Medulla oblongata (tissue), 1 donor: ENCODE data around the gene RAPH1.

Source experiments
- DNase-seq: peaks from one replicate; pipeline ENCODE4 v3.0.0-alpha.2; 2015; ENCODE audit errors: extremely low spot score

The RAPH1 gene

GRCh38 chr2:203535078-203535783 lies at the start of gene RAPH1:
RAPH1 (minus strand) TSS chr2:203535301; CDS start chr2:203495353, 39,948 bp downstream.
- DNase-seq, result peak; percentile 72

GRCh38 chr2:203584784-203585183 lies 49.7 kb upstream of the RAPH1 start:
- DNase-seq, result no peak

GRCh38 chr2:203583701-203584100 lies 48.6 kb upstream of the RAPH1 start:
- no peak for DNase-seq

- DNase-seq, result no peak
These were observed 48.1 kb upstream of the RAPH1 start for GRCh38 chr2:203583084-203583695.

GRCh38 chr2:203582468-203582867 lies 47.4 kb upstream of the RAPH1 start:
- no peak for DNase-seq

- peak; percentile 53 for DNase-seq
These were observed 45.7 kb upstream of the RAPH1 start for GRCh38 chr2:203580844-203581243.

GRCh38 chr2:203579730-203580129 lies 44.6 kb upstream of the RAPH1 start:
- no peak for DNase-seq

- DNase-seq, result no peak
These were observed 43.9 kb upstream of the RAPH1 start for GRCh38 chr2:203578759-203579643.

GRCh38 chr2:203574824-203575223 lies 39.7 kb upstream of the RAPH1 start:
- no peak for DNase-seq

- no peak for DNase-seq
These were observed 37.2 kb upstream of the RAPH1 start for GRCh38 chr2:203572316-203572715.

- no peak for DNase-seq
These were observed 34.7 kb upstream of the RAPH1 start for GRCh38 chr2:203569677-203570316.

GRCh38 chr2:203567691-203568090 lies 32.6 kb upstream of the RAPH1 start:
- DNase-seq, result no peak

GRCh38 chr2:203566161-203566560 lies 31.1 kb upstream of the RAPH1 start:
- no peak for DNase-seq

GRCh38 chr2:203565076-203565475 lies 30.0 kb upstream of the RAPH1 start:
- DNase-seq, result no peak

GRCh38 chr2:203562268-203562667 lies 27.2 kb upstream of the RAPH1 start:
- DNase-seq, result no peak

GRCh38 chr2:203559641-203560040 lies 24.5 kb upstream of the RAPH1 start:
- no peak for DNase-seq

GRCh38 chr2:203553784-203554183 lies 18.7 kb upstream of the RAPH1 start:
- DNase-seq, result no peak

GRCh38 chr2:203551778-203552177 lies 16.7 kb upstream of the RAPH1 start:
- peak; percentile 23 for DNase-seq

- DNase-seq, result peak; percentile 16
These were observed 15.2 kb upstream of the RAPH1 start for GRCh38 chr2:203550266-203550665.

- no peak for DNase-seq
These were observed 14.3 kb upstream of the RAPH1 start for GRCh38 chr2:203549406-203549805.

- no peak for DNase-seq
These were observed 13.8 kb upstream of the RAPH1 start for GRCh38 chr2:203548887-203549286.

- no peak for DNase-seq
These were observed 12.3 kb upstream of the RAPH1 start for GRCh38 chr2:203547356-203547755.
